Hepatocyte (in vitro differentiated cells): ENCODE results near the gene DACT3. TPM values are rescaled to one million over a fixed set of nuclear protein-coding genes. Genes with fewer than 3 reads are reported as not detected.

ENCODE experiments used
- DNase-seq: peaks from one replicate; pipeline ENCODE4 v3.0.0-alpha.2; 2016; ENCODE audit warnings: low spot score
- H2AFZ ChIP-seq: fragments of 200-600 bp; sonication (generic); 2 replicates; pipeline ENCODE4 v1.6.0; 2016; ENCODE audit warnings: antibody characterized with exemption, mild to moderate bottlenecking
- H3K27ac ChIP-seq: fragments of 200-600 bp; sonication (generic); 2 replicates; pipeline ENCODE4 v1.5.1; 2016; ENCODE audit warnings: mild to moderate bottlenecking
- H3K27me3 ChIP-seq: fragments of 200-600 bp; sonication (generic); 2 replicates; pipeline ENCODE4 v1.6.1; 2016
- H3K36me3 ChIP-seq: fragments of 200-600 bp; sonication (generic); replicated peaks from 2 replicates; pipeline ENCODE4 v1.5.1; 2016; ENCODE audit warnings: low read depth; ENCODE audit not compliant: insufficient read depth
- H3K4me1 ChIP-seq: fragments of 200-600 bp; sonication (generic); 2 replicates; pipeline ENCODE4 v1.5.1; 2016; ENCODE audit warnings: mild to moderate bottlenecking, moderate library complexity; ENCODE audit not compliant: insufficient read depth
- H3K4me2 ChIP-seq: fragments of 200-600 bp; sonication (generic); 2 replicates; pipeline ENCODE4 v1.6.0; 2016
- H3K4me3 ChIP-seq: fragments of 200-600 bp; sonication (generic); 2 replicates; pipeline ENCODE4 v1.5.1; 2016; ENCODE audit warnings: mild to moderate bottlenecking
- H3K79me2 ChIP-seq: fragments of 200-600 bp; sonication (generic); 2 replicates; pipeline ENCODE4 v1.6.0; 2017; ENCODE audit warnings: mild to moderate bottlenecking
- H3K9me2 ChIP-seq: fragments of 200-600 bp; sonication (generic); replicated peaks from 2 replicates; pipeline ENCODE4 v1.6.0; 2017; ENCODE audit warnings: mild to moderate bottlenecking; ENCODE audit not compliant: insufficient read depth
- H3K9me3 ChIP-seq: fragments of 200-600 bp; sonication (generic); 2 replicates; pipeline ENCODE4 v1.5.1; 2016; ENCODE audit warnings: low read depth, mild to moderate bottlenecking
- H4K20me1 ChIP-seq: fragments of 200-600 bp; sonication (generic); 2 replicates; pipeline ENCODE4 v1.6.0; 2016; ENCODE audit warnings: mild to moderate bottlenecking; ENCODE audit not compliant: insufficient read depth, poor library complexity, severe bottlenecking
- CTCF ChIP-seq: fragments of 200-600 bp; sonication (generic); IDR thresholded peaks from 2 replicates; pipeline ENCODE4 v1.5.1; 2016; ENCODE audit warnings: antibody characterized with exemption, mild to moderate bottlenecking; ENCODE audit not compliant: poor library complexity
- EZH2 ChIP-seq: fragments of 200-600 bp; sonication (generic); IDR thresholded peaks from 2 replicates; pipeline ENCODE4 v1.6.1; 2016; ENCODE audit warnings: antibody characterized with exemption, mild to moderate bottlenecking, borderline replicate concordance
- EZH2phosphoT487 ChIP-seq: fragments of 200-600 bp; sonication (generic); IDR thresholded peaks from one replicate; pipeline ENCODE4 v1.6.1; 2018; ENCODE audit warnings: antibody characterized with exemption, mild to moderate bottlenecking, low read depth, moderate library complexity; ENCODE audit not compliant: unreplicated experiment, severe bottlenecking
- WGBS: methylation state at CpG from one replicate; pipeline ENCODE4 v1.1.6; 2016; ENCODE audit warnings: low lambda C conversion rate; ENCODE audit errors: missing lambda C conversion rate; 5-methylcytosine and 5-hydroxymethylcytosine counted together
- polyA plus RNA-seq: library from polyadenylated mRNA; unstranded; fragments of >200 nt; fragmentation: Nextera tagmentation; extraction: Ambion mirVana; gene quantifications from 2 replicates; pipeline ENCODE4 v1.2.1, GENCODE V29; 2016
- total RNA-seq: library from RNA; depleted of rRNA; stranded (reverse); fragments of >200 nt; gene quantifications from 2 replicates; pipeline ENCODE4 v1.2.3, GENCODE V29; 2014

Gene DACT3
- total and polyA plus RNA-seq, 2 experiments from 2014 or later: 18.4 TPM

GRCh38 chr19:46604781-46605355, 56.1 kb downstream of the DACT3 start:
- no peak overlapping the region for H2AFZ ChIP-seq
- H3K4me1 ChIP-seq: peaks cover 16% of the 10 kb centered on the region
- no peaks in the 10 kb centered on the region for H3K36me3 ChIP-seq
- no peaks in the 10 kb centered on the region for H3K9me3 ChIP-seq
- H3K4me2 ChIP-seq: peak overlapping the region; percentile 87
- TF ChIP-seq CTCF: no peak
- no peak for TF ChIP-seq EZH2
- no peak for TF ChIP-seq EZH2phosphoT487
- no peak overlapping the region for H3K4me3 ChIP-seq
- H4K20me1 ChIP-seq: peaks cover 48% of the 10 kb centered on the region
- H3K9me2 ChIP-seq: no peaks in the 10 kb centered on the region
- no peaks in the 10 kb centered on the region for H3K27me3 ChIP-seq
- peak; percentile 8 for DNase-seq
- WGBS: 81% methylated on average over 12 of the region's 13 CpGs
- no peak overlapping the region for H3K27ac ChIP-seq
- H3K79me2 ChIP-seq: peaks cover 61% of the 10 kb centered on the region

GRCh38 chr19:46603752-46604231, 57.2 kb downstream of the DACT3 start:
- peak overlapping the region; percentile 97 for H3K27ac ChIP-seq
- no peaks in the 10 kb centered on the region for H3K9me2 ChIP-seq
- H3K4me3 ChIP-seq: no peak overlapping the region
- peak overlapping the region; percentile 87 for H3K4me2 ChIP-seq
- peaks cover 16% of the 10 kb centered on the region for H3K4me1 ChIP-seq
- H2AFZ ChIP-seq: no peak overlapping the region
- WGBS: 61% methylated on average over 9 of the region's 9 CpGs
- peaks cover 61% of the 10 kb centered on the region for H3K79me2 ChIP-seq
- H3K9me3 ChIP-seq: no peaks in the 10 kb centered on the region
- no peak for TF ChIP-seq EZH2
- no peak for TF ChIP-seq EZH2phosphoT487
- no peak for TF ChIP-seq CTCF
- H3K36me3 ChIP-seq: no peaks in the 10 kb centered on the region
- peak; percentile 15 for DNase-seq
- H3K27me3 ChIP-seq: no peaks in the 10 kb centered on the region
- H4K20me1 ChIP-seq: peaks cover 48% of the 10 kb centered on the region

GRCh38 chr19:46603195-46603637, 57.8 kb downstream of the DACT3 start:
- Histone ChIP-seq H3K9me2 (no peaks in the 10 kb centered on the region), H3K4me1 (peaks cover 16% of the 10 kb centered on the region), H3K79me2 (peaks cover 61% of the 10 kb centered on the region), H2AFZ (no peak overlapping the region), H3K36me3 (no peaks in the 10 kb centered on the region), H3K4me3 (peak overlapping the region; percentile 100), H3K4me2 (peak overlapping the region; percentile 87), H3K9me3 (no peaks in the 10 kb centered on the region), H4K20me1 (peaks cover 48% of the 10 kb centered on the region), H3K27me3 (no peaks in the 10 kb centered on the region), H3K27ac (peak overlapping the region; percentile 97)
- TF ChIP-seq EZH2phosphoT487: no peak
- TF ChIP-seq CTCF: no peak
- no peak for TF ChIP-seq EZH2
- 33% methylated on average over 2 of the region's 2 CpGs for WGBS
- DNase-seq: peak; percentile 83
